T-helper 2 cell treated with Interferon-gamma antibody and Interleukin-4, amounts not matched to agents 5 μg/mL and 100 μg/mL, for 36 hours (primary cell): ENCODE results near the gene PGA4.

Source experiments
- DNase-seq: peaks from one replicate; pipeline ENCODE4 v3.0.0; 2021; ENCODE audit warnings: low spot score
- H3K27ac Mint-ChIP-seq: one replicate; pipeline ENCODE4 v1.8.0; 2021; ENCODE audit warnings: mild to moderate bottlenecking, mixed read lengths
- H3K27me3 Mint-ChIP-seq: one replicate; pipeline ENCODE4 v1.8.0; 2021; ENCODE audit warnings: low read depth, mixed read lengths
- H3K36me3 Mint-ChIP-seq: one replicate; pipeline ENCODE4 v1.8.0; 2021; ENCODE audit warnings: low read depth, mixed read lengths
- H3K4me1 Mint-ChIP-seq: one replicate; pipeline ENCODE4 v1.8.0; 2021; ENCODE audit warnings: low read depth, mixed read lengths
- H3K4me3 Mint-ChIP-seq: one replicate; pipeline ENCODE4 v1.8.0; 2022; ENCODE audit warnings: mild to moderate bottlenecking, moderate library complexity, mixed read lengths
- H3K9me3 Mint-ChIP-seq: one replicate; pipeline ENCODE4 v1.8.0; 2021; ENCODE audit warnings: mixed read lengths

PGA4 gene

DNA sequence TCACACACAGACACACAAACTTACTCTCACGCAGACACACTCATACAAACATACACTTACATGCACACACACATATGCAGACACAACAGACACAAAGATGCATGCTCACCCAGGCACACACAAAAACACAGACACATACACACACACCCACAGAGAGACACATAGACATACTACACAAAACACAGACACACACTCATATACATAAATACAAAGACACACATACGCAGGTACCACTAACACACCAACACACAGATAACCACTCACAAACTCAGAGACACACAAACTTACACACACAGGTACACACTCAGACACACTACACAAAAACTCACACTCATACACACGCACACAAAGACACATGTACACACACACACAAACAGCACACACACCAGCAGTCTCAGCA is 50.6 kb downstream of the PGA4 start:
- Mint-ChIP-seq H3K27ac (no peak overlapping the region), H3K36me3 (no peaks in the 10 kb centered on the region), H3K4me1 (no peaks in the 10 kb centered on the region), H3K27me3 (no peaks in the 10 kb centered on the region), H3K9me3 (no peaks in the 10 kb centered on the region), H3K4me3 (no peak overlapping the region)
- DNase-seq, result no peak

DNA sequence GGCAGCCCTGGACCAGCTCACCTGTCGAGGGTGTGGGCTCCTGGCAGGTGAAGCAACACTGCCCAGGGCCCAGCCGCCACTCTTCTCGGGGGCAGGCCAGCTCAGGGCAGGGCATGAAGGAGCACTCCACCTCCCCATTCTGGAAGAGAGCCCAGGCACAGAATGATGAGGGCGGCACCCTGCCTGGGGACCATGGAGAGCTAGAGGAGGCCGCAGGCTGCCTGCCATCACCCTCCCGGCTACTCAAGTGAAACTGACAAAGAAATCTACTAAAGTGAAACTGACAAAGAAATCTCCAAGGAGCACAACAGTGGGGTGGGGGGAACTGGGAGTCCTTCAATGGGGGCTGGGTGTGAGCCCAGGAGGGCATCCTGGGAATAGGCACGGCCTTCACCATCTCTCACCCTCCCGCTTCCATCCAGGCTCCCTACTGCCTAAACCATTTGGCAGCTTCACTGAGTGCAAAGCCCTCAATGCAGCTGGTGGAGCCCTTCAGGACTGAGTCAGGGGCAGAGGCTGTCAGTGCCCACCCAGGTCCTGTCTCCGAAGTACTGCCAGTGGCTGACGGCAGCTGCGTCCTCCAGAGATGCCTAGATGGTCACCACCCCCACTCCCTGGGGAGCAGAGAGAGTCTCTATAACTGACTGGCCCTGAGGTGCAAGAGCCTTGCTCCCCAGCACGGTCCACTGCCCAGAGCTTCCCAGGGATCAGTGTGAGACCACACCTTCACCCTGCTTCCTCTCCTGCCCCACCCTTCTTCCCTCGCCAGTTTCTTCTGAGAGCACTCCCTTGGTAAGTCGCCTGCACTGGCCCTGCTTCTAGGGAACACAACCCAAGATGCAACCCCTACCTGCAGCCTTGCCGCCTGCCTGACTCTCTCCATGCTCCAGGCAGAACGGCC is 51.3 kb downstream of the PGA4 start:
- no peaks in the 10 kb centered on the region for H3K9me3 Mint-ChIP-seq
- no peaks in the 10 kb centered on the region for H3K36me3 Mint-ChIP-seq
- no peaks in the 10 kb centered on the region for H3K4me1 Mint-ChIP-seq
- no peaks in the 10 kb centered on the region for H3K27me3 Mint-ChIP-seq
- H3K4me3 Mint-ChIP-seq, result no peak overlapping the region
- no peak overlapping the region for H3K27ac Mint-ChIP-seq
- DNase-seq, result no peak

DNA sequence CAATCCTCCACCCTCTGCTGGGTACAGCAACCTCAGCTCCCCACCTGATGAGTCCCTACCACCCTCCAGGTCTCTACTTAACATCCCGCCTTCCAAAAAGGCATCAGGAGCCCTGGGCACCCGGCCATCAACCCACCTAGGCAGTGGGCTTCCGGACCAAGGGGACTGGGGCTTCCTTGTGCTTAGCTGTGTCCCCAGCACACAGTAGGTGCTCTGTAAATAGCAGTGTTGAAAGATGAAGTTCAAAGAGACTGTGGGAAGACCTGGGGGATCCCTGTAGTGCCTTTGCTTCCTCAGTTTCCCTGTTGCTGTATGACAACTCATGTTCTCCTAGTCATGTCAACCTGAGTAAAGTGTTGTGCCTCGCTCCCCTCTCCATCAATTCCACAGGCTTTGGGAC is 51.9 kb downstream of the PGA4 start:
- H3K27ac Mint-ChIP-seq, result no peak overlapping the region
- H3K27me3 Mint-ChIP-seq, result no peaks in the 10 kb centered on the region
- no peaks in the 10 kb centered on the region for H3K4me1 Mint-ChIP-seq

DNA sequence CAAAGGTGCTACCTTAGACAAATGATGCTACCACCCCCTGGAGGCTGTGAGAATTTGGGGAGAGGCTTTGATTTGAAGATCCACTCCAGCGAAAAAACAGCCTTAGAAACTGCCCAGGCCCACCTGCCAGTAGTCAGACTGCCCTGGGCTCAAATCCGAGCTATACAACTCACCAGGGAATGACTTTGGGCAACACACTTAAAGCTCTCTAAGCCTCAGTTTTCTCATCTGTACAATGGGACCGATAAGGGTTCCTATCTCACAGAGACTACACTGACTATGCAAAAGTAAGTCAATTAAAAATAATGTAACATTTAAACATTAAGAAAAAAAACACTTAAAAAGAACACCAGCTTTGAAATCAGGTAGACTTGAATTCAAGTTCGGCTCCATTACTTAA is 53.0 kb downstream of the PGA4 start:
- Mint-ChIP-seq H3K36me3 (no peaks in the 10 kb centered on the region), H3K4me1 (no peaks in the 10 kb centered on the region), H3K27me3 (no peaks in the 10 kb centered on the region), H3K27ac (no peak overlapping the region), H3K4me3 (no peak overlapping the region), H3K9me3 (no peaks in the 10 kb centered on the region)
- no peak for DNase-seq

More for the DNA sequence above, 51.9 kb downstream of the PGA4 start:
- no peak for DNase-seq
- no peaks in the 10 kb centered on the region for H3K9me3 Mint-ChIP-seq
- no peaks in the 10 kb centered on the region for H3K36me3 Mint-ChIP-seq
- no peak overlapping the region for H3K4me3 Mint-ChIP-seq

DNA sequence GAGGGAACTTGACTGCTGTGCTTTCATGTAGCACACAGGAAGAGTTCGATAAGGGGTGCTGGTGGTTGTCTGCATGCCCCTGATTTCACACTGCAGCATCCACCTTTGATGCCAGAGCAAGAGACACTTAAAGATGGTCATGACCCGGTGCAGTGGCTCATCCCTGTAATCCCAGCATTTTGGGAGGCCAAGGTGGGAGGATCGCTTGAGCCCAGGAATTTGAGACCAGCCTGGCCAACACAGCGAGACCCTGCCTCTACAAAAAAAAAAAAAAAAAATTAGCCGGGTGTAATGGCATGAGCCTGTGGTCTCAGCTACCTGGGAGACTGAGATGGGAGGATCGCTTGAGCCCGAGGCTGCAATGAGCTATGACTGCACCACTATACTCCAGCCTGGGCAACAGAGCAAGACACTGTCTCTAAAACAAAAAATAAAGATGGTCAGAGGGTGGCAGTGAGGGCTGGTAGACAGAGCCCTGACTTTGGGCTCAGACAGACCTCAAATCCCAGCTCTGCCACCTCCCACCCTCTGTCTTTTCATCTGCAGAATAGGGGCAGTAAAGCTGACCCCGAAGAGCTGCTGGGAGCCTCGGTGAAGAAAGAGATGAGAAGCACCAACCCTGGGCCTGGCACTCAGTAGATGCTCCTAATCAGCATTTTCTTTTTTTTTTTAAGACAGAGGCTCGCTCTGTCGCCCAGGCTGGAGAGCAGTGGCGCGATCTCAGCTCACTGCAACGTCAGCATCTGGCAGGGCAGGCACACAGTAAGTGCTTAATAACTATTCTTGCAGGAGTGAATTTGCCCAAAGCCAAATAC is 55.2 kb downstream of the PGA4 start:
- Mint-ChIP-seq H3K36me3 (no peaks in the 10 kb centered on the region), H3K9me3 (no peaks in the 10 kb centered on the region)

DNA sequence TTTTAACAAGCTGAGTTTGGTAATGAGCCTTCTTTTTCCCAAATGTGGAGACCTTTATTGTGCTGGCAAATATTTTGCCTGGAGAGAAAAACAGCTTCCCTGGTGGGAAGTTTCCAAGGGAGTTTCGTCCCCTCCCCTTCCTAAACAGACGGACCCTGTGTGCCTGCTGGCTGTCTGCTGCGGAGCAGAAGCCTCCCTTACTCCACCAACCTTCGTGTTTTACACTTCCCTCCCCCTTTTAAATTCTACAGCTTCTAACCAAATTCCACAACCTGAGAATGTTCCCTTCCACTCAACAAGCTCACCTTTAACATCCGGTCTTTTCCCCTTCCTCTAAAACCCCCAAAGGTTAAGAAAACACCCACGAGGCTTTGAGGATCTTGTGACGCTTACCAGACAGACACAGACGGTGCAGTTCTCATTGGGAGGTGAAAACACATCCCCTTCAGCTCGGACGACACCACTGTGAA is 55.9 kb downstream of the PGA4 start:
- Mint-ChIP-seq H3K4me1 (no peaks in the 10 kb centered on the region), H3K27ac (no peak overlapping the region), H3K27me3 (no peaks in the 10 kb centered on the region)

More for the DNA sequence above, 55.2 kb downstream of the PGA4 start:
- Mint-ChIP-seq H3K4me3 (no peak overlapping the region), H3K4me1 (no peaks in the 10 kb centered on the region), H3K27ac (no peak overlapping the region), H3K27me3 (no peaks in the 10 kb centered on the region)
- no peak for DNase-seq

DNA sequence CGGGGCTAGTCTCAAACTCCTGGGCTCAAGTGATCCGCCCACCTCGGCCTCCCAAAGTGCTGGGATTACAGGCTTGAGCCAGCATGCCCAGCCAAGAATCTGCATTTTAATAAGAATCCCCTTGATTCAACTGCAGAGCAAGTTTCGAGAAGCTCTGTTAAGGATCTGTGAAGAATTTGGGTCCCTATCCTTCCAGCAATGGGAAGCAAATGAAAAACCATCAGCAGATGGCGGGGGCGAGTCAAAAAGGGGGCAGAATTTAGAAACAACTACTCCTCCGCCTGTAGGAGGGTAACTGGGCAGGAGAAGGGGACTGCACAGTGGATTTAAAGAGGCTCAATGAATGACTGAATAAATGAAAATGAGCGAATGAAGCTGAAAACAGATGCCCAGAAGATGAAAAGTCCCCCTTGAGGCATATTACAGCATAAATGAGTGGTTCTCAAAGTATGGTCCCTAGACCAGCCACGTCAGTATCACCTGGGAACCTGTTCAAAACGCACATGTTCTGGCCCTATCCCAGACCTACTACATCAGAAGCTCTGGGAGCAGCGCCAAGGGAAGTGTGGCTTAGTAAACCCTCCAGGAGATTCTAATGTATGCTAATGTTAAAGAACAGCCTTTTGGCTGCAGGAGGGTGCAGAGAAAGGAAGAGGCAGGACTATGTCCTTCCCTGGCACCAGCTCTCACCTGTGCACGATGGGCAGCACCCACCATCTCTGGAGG is 58.0 kb downstream of the PGA4 start:
- DNase-seq, result no peak
- Mint-ChIP-seq H3K27ac (no peak overlapping the region), H3K27me3 (no peaks in the 10 kb centered on the region), H3K36me3 (no peaks in the 10 kb centered on the region), H3K9me3 (no peaks in the 10 kb centered on the region), H3K4me1 (no peaks in the 10 kb centered on the region), H3K4me3 (no peak overlapping the region)

More for the DNA sequence above, 55.9 kb downstream of the PGA4 start:
- no peaks in the 10 kb centered on the region for H3K36me3 Mint-ChIP-seq
- H3K9me3 Mint-ChIP-seq, result no peaks in the 10 kb centered on the region
- DNase-seq, result no peak
- no peak overlapping the region for H3K4me3 Mint-ChIP-seq

DNA sequence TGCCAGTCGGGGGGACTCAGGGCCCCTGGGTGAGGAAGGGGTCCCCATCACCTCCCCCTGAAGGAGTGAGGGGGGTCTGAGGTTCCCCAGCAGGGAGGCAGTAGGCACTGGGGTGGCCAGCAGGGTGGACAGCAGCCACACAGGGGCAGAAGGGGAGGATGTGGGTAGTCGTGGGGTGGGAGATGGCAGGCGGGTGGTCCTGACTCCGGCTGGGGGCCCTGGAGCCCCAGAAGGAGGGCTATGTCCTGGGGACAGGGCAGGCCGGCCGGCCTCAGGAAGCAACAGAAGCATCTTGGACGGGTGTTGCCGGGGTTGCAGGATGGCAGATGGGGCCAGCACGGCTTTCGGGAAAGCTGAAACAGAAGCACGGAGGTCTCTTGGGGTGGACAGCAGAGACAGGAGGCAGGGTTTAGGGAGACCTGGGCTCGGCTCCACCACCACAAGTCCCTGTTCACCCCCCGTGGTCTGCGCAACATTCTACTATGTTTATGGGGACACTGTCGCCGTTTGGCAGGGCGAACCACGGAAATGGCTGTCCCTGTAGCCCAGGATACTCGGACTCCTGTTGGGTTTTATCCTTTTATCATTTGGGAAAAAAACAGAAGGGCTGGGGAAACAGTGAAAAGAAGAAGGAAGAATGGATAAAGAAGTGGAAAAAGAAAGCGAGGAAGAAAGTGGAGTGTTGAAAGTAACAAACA is 58.9 kb downstream of the PGA4 start:
- Mint-ChIP-seq H3K4me1 (no peaks in the 10 kb centered on the region), H3K9me3 (no peaks in the 10 kb centered on the region), H3K27ac (no peak overlapping the region), H3K4me3 (no peak overlapping the region), H3K27me3 (no peaks in the 10 kb centered on the region), H3K36me3 (peaks cover 1% of the 10 kb centered on the region)
- no peak for DNase-seq
